IMR-90 (cell line): ENCODE results near the gene HOXB2. TPM values are rescaled to one million over a fixed set of nuclear protein-coding genes. Genes with fewer than 3 reads are reported as not detected.

Experiments
- ATAC-seq: fragments of 200-7000 bp; cut with Tn5 transposase; 2 replicates; pipeline ENCODE4 v1.9.1; 2020; ENCODE audit warnings: low read depth, mild to moderate bottlenecking, moderate library complexity
- BruUV-seq: library from RNA; stranded (reverse); fragments of 400-500 nt; replicated peaks from 2 replicates; lab custom pipeline; 2021; lab: Mats Ljungman, UMichigan
- CTCF ChIA-PET: fragments of 300-600 bp; formaldehyde crosslinking; extraction: SDS; loops from one replicate; lab custom pipeline; 2021; ENCODE audit warnings: antibody characterized with exemption; lab: Yijun Ruan, JAX
- POLR2A ChIA-PET: fragments of 300-600 bp; sonication (Branson Sonifier 250); formaldehyde crosslinking; loops from one replicate; lab custom pipeline; 2022; ENCODE audit warnings: antibody characterized with exemption; ENCODE audit not compliant: unreplicated experiment; lab: Charles Lee
- DNase-seq: peaks from one replicate; pipeline ENCODE4 v3.0.0; 2013
- H2AFZ ChIP-seq: replicated peaks from 2 replicates; pipeline ENCODE3; 2013; ENCODE audit warnings: low read length, mild to moderate bottlenecking; ENCODE audit not compliant: poor library complexity
- H2AK5ac ChIP-seq: 2 replicates; pipeline ENCODE4 v1.6.1; 2013; ENCODE audit warnings: low read depth, low read length, inconsistent platforms
- H2AK9ac ChIP-seq: replicated peaks from 2 replicates; pipeline ENCODE3; 2013; ENCODE audit warnings: mild to moderate bottlenecking, low read depth, low read length, moderate library complexity; ENCODE audit not compliant: poor library complexity
- H2BK120ac ChIP-seq: 2 replicates; pipeline ENCODE4 v1.6.1; 2013; ENCODE audit warnings: low read depth, low read length, inconsistent platforms
- H2BK15ac ChIP-seq: 3 replicates; pipeline ENCODE4 v1.6.1; 2013; ENCODE audit warnings: low read depth, low read length, inconsistent platforms
- H2BK20ac ChIP-seq: 2 replicates; pipeline ENCODE4 v1.6.1; 2013; ENCODE audit warnings: low read depth, mild to moderate bottlenecking, inconsistent platforms, low read length, moderate library complexity
- H2BK5ac ChIP-seq: 2 replicates; pipeline ENCODE4 v1.6.1; 2013; ENCODE audit warnings: mild to moderate bottlenecking, low read depth, low read length, inconsistent platforms; ENCODE audit not compliant: poor library complexity, severe bottlenecking
- H3K14ac ChIP-seq: replicated peaks from 2 replicates; pipeline ENCODE4 v1.6.1; 2013; ENCODE audit warnings: low read depth, low read length, inconsistent platforms
- H3K18ac ChIP-seq: 2 replicates; pipeline ENCODE4 v1.6.1; 2013; ENCODE audit warnings: low read depth, low read length, control low read depth
- H3K23ac ChIP-seq: 2 replicates; pipeline ENCODE4 v1.6.1; 2013; ENCODE audit warnings: low read depth, low read length, inconsistent platforms
- H3K27ac ChIP-seq: 2 replicates; pipeline ENCODE4 v1.5.1; 2013; ENCODE audit warnings: mild to moderate bottlenecking, control low read depth, low read length; ENCODE audit not compliant: insufficient read depth
- H3K27me3 ChIP-seq: 2 replicates; pipeline ENCODE4 v1.6.1; 2013; ENCODE audit warnings: low read length; ENCODE audit not compliant: control insufficient read depth, insufficient read depth
- H3K36me3 ChIP-seq: 2 replicates; pipeline ENCODE4 v1.6.1; 2013; ENCODE audit warnings: low read length, mixed read lengths; ENCODE audit not compliant: control insufficient read depth, insufficient read depth
- H3K4ac ChIP-seq: 2 replicates; pipeline ENCODE4 v1.6.1; 2013; ENCODE audit warnings: low read depth, low read length, inconsistent platforms
- H3K4me1 ChIP-seq: 2 replicates; pipeline ENCODE4 v1.6.1; 2013; ENCODE audit warnings: low read length, mixed read lengths; ENCODE audit not compliant: control insufficient read depth, insufficient read depth
- H3K4me2 ChIP-seq: 2 replicates; pipeline ENCODE4 v1.6.1; 2013; ENCODE audit warnings: low read depth, mild to moderate bottlenecking, control low read depth, low read length, moderate library complexity
- H3K4me3 ChIP-seq: 2 replicates; pipeline ENCODE4 v1.5.1; 2013; ENCODE audit warnings: low read depth, mild to moderate bottlenecking, control low read depth, low read length, moderate library complexity; ENCODE audit not compliant: insufficient read depth
- H3K56ac ChIP-seq: 2 replicates; pipeline ENCODE4 v1.6.1; 2013; ENCODE audit warnings: low read length, inconsistent platforms; ENCODE audit not compliant: insufficient read depth; ENCODE audit errors: extremely low read depth
- H3K79me1 ChIP-seq, 2 experiments: 2 replicates each; pipeline ENCODE4 v1.6.1; 2013; ENCODE audit warnings: low read length in 2 of 2, inconsistent platforms in 1 of 2, low read depth in 1 of 2
- H3K9ac ChIP-seq: 2 replicates; pipeline ENCODE4 v1.6.1; 2013; ENCODE audit warnings: low read depth, low read length, control low read depth
- H3K9me1 ChIP-seq: 2 replicates; pipeline ENCODE4 v1.6.1; 2013; ENCODE audit warnings: low read length, inconsistent platforms; ENCODE audit not compliant: insufficient read depth
- H3K9me3 ChIP-seq: 2 replicates; pipeline ENCODE4 v1.6.1; 2013; ENCODE audit warnings: low read length; ENCODE audit not compliant: control insufficient read depth, insufficient read depth
- H4K20me1 ChIP-seq: 2 replicates; pipeline ENCODE4 v1.6.1; 2013; ENCODE audit warnings: low read length, inconsistent platforms; ENCODE audit not compliant: insufficient read depth
- H4K5ac ChIP-seq: 2 replicates; pipeline ENCODE4 v1.6.1; 2013; ENCODE audit warnings: mild to moderate bottlenecking, low read depth, low read length, control low read depth
- H4K8ac ChIP-seq, 2 experiments: 2 replicates each; pipeline ENCODE4 v1.6.1; 2013; ENCODE audit warnings: low read depth in 2 of 2, low read length in 2 of 2, control low read depth in 1 of 2, inconsistent platforms in 1 of 2
- H4K91ac ChIP-seq: 2 replicates; pipeline ENCODE4 v1.6.1; 2013; ENCODE audit warnings: low read depth, low read length, inconsistent platforms; ENCODE audit not compliant: insufficient read depth
- CEBPB ChIP-seq: IDR thresholded peaks from 2 replicates; pipeline ENCODE4 v1.6.1; 2012; ENCODE audit warnings: low read depth, low read length, improper control_type of control experiment
- MAFK ChIP-seq: IDR thresholded peaks from 2 replicates; pipeline ENCODE4 v1.6.1; 2012; ENCODE audit warnings: low read depth, low read length, improper control_type of control experiment
- WGBS, 2 experiments: methylation state at CpG; one replicate each; pipeline versions ENCODE4 v1.1.5 to v1.1.7; 2013; ENCODE audit warnings: missing lambda C conversion rate in 2 of 2; ENCODE audit not compliant: insufficient read length in 1 of 2; ENCODE audit errors: extremely low coverage in 2 of 2; 5-methylcytosine and 5-hydroxymethylcytosine counted together
- dilution Hi-C: fragments of 300-500 bp; cut with HindIII; formaldehyde crosslinking; loops from one replicate; pipeline ENCODE4 v1.14.3; 2018; ENCODE audit warnings: low sequenced_read_pairs; ENCODE audit not compliant: unreplicated experiment
- in situ Hi-C: fragments of 300-500 bp; cut with MboI; formaldehyde crosslinking; loops from 3 replicates; pipeline ENCODE4 v1.14.3; 2019; ENCODE audit warnings: low sequenced_read_pairs, inconsistent platforms, mixed read lengths
- intact Hi-C: fragments of 100-400 bp; cut with micrococcal nuclease; formaldehyde crosslinking; loops from 2 replicates; pipeline ENCODE4 v1.10.0; 2022
- polyA plus RNA-seq, 3 experiments: library from polyadenylated mRNA; depleted of rRNA; stranded (reverse); fragments of >200 nt; gene quantifications; 2 replicates each; pipeline ENCODE4 v1.2.3, GENCODE V29; 2012; ENCODE audit warnings: low replicate concordance in 1 of 3
- total RNA-seq: library from RNA; depleted of rRNA; stranded (reverse); fragments of >200 nt; gene quantifications from 2 replicates; pipeline ENCODE4 v1.2.3, GENCODE V29; 2012
- TF ChIP-seq, protein P1 (sequence below): fragments of 150-350 bp; IDR thresholded peaks from 2 replicates; pipeline ENCODE4 v1.6.1; 2017; ENCODE audit warnings: mild to moderate bottlenecking, antibody characterized with exemption, low read length, low read depth

Gene HOXB2
- total and polyA plus RNA-seq, 2 of the 4 experiments (the other 2 are of a cell fraction): 2.7 to 29.9 TPM

- H3K23ac ChIP-seq: peak overlapping the region; percentile 23; the same call in 1 of the 2 replicates
- no peaks in the 10 kb centered on the region for H3K36me3 ChIP-seq
- no TSS peak for BruUV-seq
- TF ChIP-seq CEBPB (no peak), MAFK (no peak)
- TF ChIP-seq, protein P1, sequence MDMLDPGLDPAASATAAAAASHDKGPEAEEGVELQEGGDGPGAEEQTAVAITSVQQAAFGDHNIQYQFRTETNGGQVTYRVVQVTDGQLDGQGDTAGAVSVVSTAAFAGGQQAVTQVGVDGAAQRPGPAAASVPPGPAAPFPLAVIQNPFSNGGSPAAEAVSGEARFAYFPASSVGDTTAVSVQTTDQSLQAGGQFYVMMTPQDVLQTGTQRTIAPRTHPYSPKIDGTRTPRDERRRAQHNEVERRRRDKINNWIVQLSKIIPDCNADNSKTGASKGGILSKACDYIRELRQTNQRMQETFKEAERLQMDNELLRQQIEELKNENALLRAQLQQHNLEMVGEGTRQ: no peak
- H3K9ac ChIP-seq: no peak overlapping the region
- peak overlapping the region; percentile 62 for H2AK5ac ChIP-seq
- no peak overlapping the region; the same call in 1 of the 2 replicates for H3K14ac ChIP-seq
- no peak for DNase-seq
- H3K56ac ChIP-seq: no peak overlapping the region
- dilution Hi-C loops (no loop called here), intact Hi-C loops (no loop called here), in situ Hi-C loops (no loop called here)
- H4K5ac ChIP-seq: no peak overlapping the region
- H3K4me2 ChIP-seq: no peak overlapping the region
- ATAC-seq: no peak
- H2BK120ac ChIP-seq: no peak overlapping the region
- no peak overlapping the region; the same call in 1 of the 2 replicates for H3K4ac ChIP-seq
- H2BK20ac ChIP-seq: peak overlapping the region; percentile 13; the same call in 1 of the 2 replicates
- H3K4me1 ChIP-seq: peaks cover 36% of the 10 kb centered on the region
- H3K27ac ChIP-seq: no peak overlapping the region
- no peaks in the 10 kb centered on the region for H3K9me3 ChIP-seq
- no peak overlapping the region for H2AK9ac ChIP-seq
- no peak overlapping the region for H4K91ac ChIP-seq
- no peaks in the 10 kb centered on the region for H3K27me3 ChIP-seq
- POLR2A ChIA-PET: no interaction called here
- H3K79me1 ChIP-seq: peaks cover 0 to 21% of the 10 kb centered on the region in 2 experiments; a peak in 2 of 4 replicates
- H2BK15ac ChIP-seq: peak overlapping the region; percentile 17; the same call in 1 of the 3 replicates
- H2AFZ ChIP-seq: no peak overlapping the region
- H4K20me1 ChIP-seq: no peaks in the 10 kb centered on the region
- H4K8ac ChIP-seq: no peak overlapping the region
- no peak overlapping the region for H3K4me3 ChIP-seq
- WGBS, 2 experiments: 100% methylated on average over 1 of the region's 2 CpGs; no CpG with 5 or more reads in 1 of the 2 experiments
- CTCF ChIA-PET: no interaction called here
- peaks cover 22% of the 10 kb centered on the region; the same call in 1 of the 2 replicates for H3K9me1 ChIP-seq
- no peak overlapping the region for H3K18ac ChIP-seq
- no peak overlapping the region for H2BK5ac ChIP-seq
Measured at GRCh38 chr17:48502312-48502711, 42.6 kb downstream of the HOXB2 start.
